Measurements from ENCODE around the gene CHRM4.

Gene CHRM4

DNA sequence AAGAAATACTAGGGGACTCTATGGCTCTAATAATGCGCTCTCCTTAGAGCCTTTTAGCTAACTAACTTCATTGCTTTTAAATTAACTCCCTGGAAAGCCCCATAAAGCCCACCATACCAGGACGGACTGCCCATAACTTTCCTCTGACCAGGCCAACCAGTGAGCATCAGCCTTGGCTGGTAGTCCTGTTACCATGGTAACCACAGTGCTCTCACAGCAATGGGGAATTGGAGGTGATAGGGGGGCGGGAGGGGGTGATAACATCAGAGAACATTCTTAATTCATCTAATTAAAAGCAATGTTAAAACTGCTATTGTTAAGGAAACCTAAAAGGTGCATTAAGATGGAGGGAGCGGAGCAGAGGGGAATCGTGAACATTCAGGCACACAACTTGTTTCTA, 27.2 kb upstream of the CHRM4 start:
- Histone ChIP-seq H3K27ac (ENCODE audit: low read depth, low read length) (no peak overlapping the region), H2BK12ac (ENCODE audit: low read length) (no peak overlapping the region), H3K9me3 (ENCODE audit: insufficient read depth, low read depth, low read length) (no peaks in the 10 kb centered on the region), H4K12ac (ENCODE audit: low read depth, low read length) (no peak overlapping the region), H4K8ac (ENCODE audit: low read depth, low read length) (no peak overlapping the region), H3K79me1 (ENCODE audit: low read length) (no peaks in the 10 kb centered on the region), H3K9ac (ENCODE audit: low read length) (no peak overlapping the region), H3K18ac (ENCODE audit: low read length) (no peak overlapping the region), H2BK120ac (ENCODE audit: insufficient read depth, low read length, poor library complexity) (no peak overlapping the region), H3K14ac (ENCODE audit: low read length) (no peak overlapping the region), H3K36me3 (ENCODE audit: control insufficient read depth in 1 of 2, insufficient read depth in 2 of 2, low read length in 2 of 2) (peaks cover 19 to 27% of the 10 kb centered on the region in 2 experiments), H2BK5ac (ENCODE audit: low read depth, low read length, poor library complexity) (no peak overlapping the region), H3K4ac (ENCODE audit: low read depth, low read length) (no peak overlapping the region), H2AFZ (ENCODE audit: insufficient read depth, low read length, poor library complexity) (no peak overlapping the region), H3K4me2 (ENCODE audit: low read length) (no peak overlapping the region), H3K23ac (ENCODE audit: low read length) (no peak overlapping the region), H3K4me3 (ENCODE audit: low read depth, low read length) (no peak overlapping the region), H4K91ac (ENCODE audit: low read depth, low read length) (no peak overlapping the region), H3K4me1 (ENCODE audit: control insufficient read depth in 1 of 2, insufficient read depth in 2 of 2, low read length in 2 of 2) (no peaks in the 10 kb centered on the region), H2AK5ac (ENCODE audit: low read length) (no peak overlapping the region), H3K79me2 (ENCODE audit: control insufficient read depth, insufficient read depth, low read length, poor library complexity) (no peaks in the 10 kb centered on the region), H3K27me3 (ENCODE audit: insufficient read depth, low read length) (no peaks in the 10 kb centered on the region)
- DNase-seq, result no peak
- no CpG with 5 or more reads among the region's 5 CpGs for WGBS (ENCODE audit: extremely low coverage, insufficient coverage, insufficient read length)

DNA sequence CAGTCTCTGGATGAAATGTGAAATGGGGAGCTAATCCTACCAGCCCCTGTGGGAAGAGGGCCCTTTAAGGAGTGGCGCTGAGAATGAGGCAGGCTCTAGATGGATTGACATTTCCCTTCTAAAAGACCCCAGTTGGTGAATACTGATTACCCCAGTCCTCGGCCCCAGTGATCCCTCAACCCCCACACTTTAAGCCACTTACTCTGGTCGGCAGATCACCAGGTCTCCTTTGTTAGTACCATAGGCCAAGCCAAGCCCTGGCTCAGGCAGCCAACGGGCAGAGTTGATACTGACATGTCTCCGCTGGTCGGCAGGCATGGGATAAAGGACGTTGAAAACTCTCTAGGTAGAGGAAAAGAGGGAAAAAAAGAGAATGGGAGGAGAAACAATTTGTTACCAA, 26.1 kb upstream of the CHRM4 start:
- Histone ChIP-seq H3K4me3 (ENCODE audit: low read depth, low read length) (no peak overlapping the region), H3K27me3 (ENCODE audit: insufficient read depth, low read length) (no peaks in the 10 kb centered on the region), H3K9ac (ENCODE audit: low read length) (no peak overlapping the region), H3K4me1 (ENCODE audit: control insufficient read depth in 1 of 2, insufficient read depth in 2 of 2, low read length in 2 of 2) (no peaks in the 10 kb centered on the region), H2AK5ac (ENCODE audit: low read length) (no peak overlapping the region), H3K79me1 (ENCODE audit: low read length) (no peaks in the 10 kb centered on the region), H2AFZ (ENCODE audit: insufficient read depth, low read length, poor library complexity) (no peak overlapping the region), H4K8ac (ENCODE audit: low read depth, low read length) (no peak overlapping the region), H3K14ac (ENCODE audit: low read length) (no peak overlapping the region), H2BK12ac (ENCODE audit: low read length) (no peak overlapping the region), H2BK5ac (ENCODE audit: low read depth, low read length, poor library complexity) (no peak overlapping the region), H3K23ac (ENCODE audit: low read length) (no peak overlapping the region), H3K4me2 (ENCODE audit: low read length) (no peak overlapping the region), H4K12ac (ENCODE audit: low read depth, low read length) (no peak overlapping the region), H3K18ac (ENCODE audit: low read length) (no peak overlapping the region), H3K4ac (ENCODE audit: low read depth, low read length) (no peak overlapping the region), H3K79me2 (ENCODE audit: control insufficient read depth, insufficient read depth, low read length, poor library complexity) (no peaks in the 10 kb centered on the region), H2BK120ac (ENCODE audit: insufficient read depth, low read length, poor library complexity) (no peak overlapping the region), H3K36me3 (ENCODE audit: control insufficient read depth in 1 of 2, insufficient read depth in 2 of 2, low read length in 2 of 2) (peaks cover 21 to 34% of the 10 kb centered on the region in 2 experiments), H3K9me3 (ENCODE audit: insufficient read depth, low read depth, low read length) (no peaks in the 10 kb centered on the region), H3K27ac (ENCODE audit: low read depth, low read length) (no peak overlapping the region), H4K91ac (ENCODE audit: low read depth, low read length) (no peak overlapping the region)
- DNase-seq, result no peak
- WGBS (ENCODE audit: extremely low coverage, insufficient coverage, insufficient read length), result no CpG with 5 or more reads among the region's 7 CpGs

DNA sequence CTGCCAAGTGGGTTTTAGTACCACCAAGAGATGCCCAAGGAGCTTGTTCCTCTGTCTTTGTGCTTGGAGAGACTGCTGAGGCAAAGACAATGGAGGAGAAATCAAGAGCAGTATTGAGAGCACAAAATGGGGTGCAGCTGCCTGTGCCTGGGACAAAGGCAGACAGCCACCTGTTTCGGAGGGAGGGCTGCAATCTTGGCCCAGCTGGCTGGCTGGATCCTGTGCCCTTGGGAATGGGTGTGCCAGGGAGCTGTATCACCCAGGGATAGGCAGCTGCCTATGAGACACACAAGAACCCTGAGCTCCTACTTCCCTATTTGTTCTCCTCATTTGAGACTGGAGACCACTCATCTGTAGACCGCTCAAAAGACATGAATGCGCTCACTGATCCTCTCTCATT, 23.3 kb upstream of the CHRM4 start:
- Histone ChIP-seq H2AFZ (ENCODE audit: insufficient read depth, low read length, poor library complexity) (no peak overlapping the region), H4K12ac (ENCODE audit: low read depth, low read length) (no peak overlapping the region), H2AK5ac (ENCODE audit: low read length) (no peak overlapping the region), H3K4me3 (ENCODE audit: low read depth, low read length) (no peak overlapping the region), H3K18ac (ENCODE audit: low read length) (no peak overlapping the region), H3K79me1 (ENCODE audit: low read length) (no peaks in the 10 kb centered on the region), H3K4ac (ENCODE audit: low read depth, low read length) (no peak overlapping the region), H3K9ac (ENCODE audit: low read length) (no peak overlapping the region), H3K27me3 (ENCODE audit: insufficient read depth, low read length) (no peaks in the 10 kb centered on the region), H3K4me2 (ENCODE audit: low read length) (no peak overlapping the region), H4K8ac (ENCODE audit: low read depth, low read length) (no peak overlapping the region), H2BK120ac (ENCODE audit: insufficient read depth, low read length, poor library complexity) (no peak overlapping the region), H3K36me3 (ENCODE audit: control insufficient read depth in 1 of 2, insufficient read depth in 2 of 2, low read length in 2 of 2) (peaks cover 21 to 34% of the 10 kb centered on the region in 2 experiments), H3K27ac (ENCODE audit: low read depth, low read length) (no peak overlapping the region), H4K91ac (ENCODE audit: low read depth, low read length) (no peak overlapping the region), H3K14ac (ENCODE audit: low read length) (no peak overlapping the region), H3K23ac (ENCODE audit: low read length) (no peak overlapping the region), H2BK12ac (ENCODE audit: low read length) (no peak overlapping the region), H3K4me1 (ENCODE audit: control insufficient read depth in 1 of 2, insufficient read depth in 2 of 2, low read length in 2 of 2) (no peaks in the 10 kb centered on the region), H3K9me3 (ENCODE audit: insufficient read depth, low read depth, low read length) (no peaks in the 10 kb centered on the region), H2BK5ac (ENCODE audit: low read depth, low read length, poor library complexity) (no peak overlapping the region), H3K79me2 (ENCODE audit: control insufficient read depth, insufficient read depth, low read length, poor library complexity) (no peaks in the 10 kb centered on the region)
- no CpG with 5 or more reads among the region's 3 CpGs for WGBS (ENCODE audit: extremely low coverage, insufficient coverage, insufficient read length)
- DNase-seq, result no peak

DNA sequence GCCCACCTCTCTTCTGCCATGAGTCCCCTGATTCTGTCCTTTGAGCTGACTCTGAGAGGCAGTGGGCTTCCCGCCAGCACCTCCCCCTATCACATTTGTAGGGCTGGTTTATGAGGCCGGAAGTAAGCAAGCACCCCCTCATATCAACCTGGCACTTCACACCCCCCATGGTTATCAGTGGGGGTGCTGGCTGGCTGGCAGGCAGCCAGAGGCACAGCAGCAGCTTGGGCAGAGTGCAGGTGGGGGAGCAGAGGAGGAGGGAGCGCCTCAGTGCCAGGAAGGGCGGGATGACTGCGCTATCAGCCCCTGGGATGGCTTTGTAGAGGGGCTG, 22.9 kb upstream of the CHRM4 start:
- no peak overlapping the region for H3K23ac ChIP-seq (ENCODE audit: low read length)
- no peak overlapping the region for H2BK12ac ChIP-seq (ENCODE audit: low read length)
- peak overlapping the region; percentile 16 for H3K9ac ChIP-seq (ENCODE audit: low read length)
- H3K9me3 ChIP-seq (ENCODE audit: insufficient read depth, low read depth, low read length), result no peaks in the 10 kb centered on the region
- no peak overlapping the region for H3K4ac ChIP-seq (ENCODE audit: low read depth, low read length)
- no peak for DNase-seq
- no peak overlapping the region for H3K27ac ChIP-seq (ENCODE audit: low read depth, low read length)
- no peak overlapping the region for H2AK5ac ChIP-seq (ENCODE audit: low read length)
- H3K79me2 ChIP-seq (ENCODE audit: control insufficient read depth, insufficient read depth, low read length, poor library complexity), result no peaks in the 10 kb centered on the region
- H3K18ac ChIP-seq (ENCODE audit: low read length), result no peak overlapping the region
- no peak overlapping the region for H4K91ac ChIP-seq (ENCODE audit: low read depth, low read length)
- no peak overlapping the region for H3K4me2 ChIP-seq (ENCODE audit: low read length)
- no peaks in the 10 kb centered on the region for H3K79me1 ChIP-seq (ENCODE audit: low read length)
- WGBS (ENCODE audit: extremely low coverage, insufficient coverage, insufficient read length), result no CpG with 5 or more reads among the region's 5 CpGs
- H3K14ac ChIP-seq (ENCODE audit: low read length), result no peak overlapping the region
- H2BK5ac ChIP-seq (ENCODE audit: low read depth, low read length, poor library complexity), result no peak overlapping the region
- no peak overlapping the region for H4K12ac ChIP-seq (ENCODE audit: low read depth, low read length)
- H3K4me3 ChIP-seq (ENCODE audit: low read depth, low read length), result no peak overlapping the region
- H2BK120ac ChIP-seq (ENCODE audit: insufficient read depth, low read length, poor library complexity), result no peak overlapping the region
- no peak overlapping the region for H4K8ac ChIP-seq (ENCODE audit: low read depth, low read length)
- H3K4me1 ChIP-seq (ENCODE audit: control insufficient read depth in 1 of 2, insufficient read depth in 2 of 2, low read length in 2 of 2), result no peaks in the 10 kb centered on the region
- no peaks in the 10 kb centered on the region for H3K27me3 ChIP-seq (ENCODE audit: insufficient read depth, low read length)
- H3K36me3 ChIP-seq (ENCODE audit: control insufficient read depth in 1 of 2, insufficient read depth in 2 of 2, low read length in 2 of 2), result peaks cover 25 to 37% of the 10 kb centered on the region in 2 experiments
- no peak overlapping the region for H2AFZ ChIP-seq (ENCODE audit: insufficient read depth, low read length, poor library complexity)

Measured in trophoblast cell (in vitro differentiated cells and primary cell).